Measurements from ENCODE around the gene ANKRD44.
A peak's percentile ranks its signal among the peaks of the same experiment; 100 is the strongest.

The ANKRD44 gene

GRCh38 chr2:197207598-197207997 is 103.0 kb downstream of the ANKRD44 start:
- ATAC-seq, result no peak

GRCh38 chr2:197207106-197207505 is 103.5 kb downstream of the ANKRD44 start:
- ATAC-seq, result no peak

More at GRCh38 chr2:197207598-197207997, 103.0 kb downstream of the ANKRD44 start:
- DNase-seq, result no peak

GRCh38 chr2:197205585-197206215 is 104.9 kb downstream of the ANKRD44 start:
- peak; percentile 83 for ATAC-seq
- DNase-seq, result peak; percentile 56

More at GRCh38 chr2:197207106-197207505, 103.5 kb downstream of the ANKRD44 start:
- DNase-seq, result no peak

- ATAC-seq, result no peak
- no peak for DNase-seq
Observed at GRCh38 chr2:197204519-197205250, 105.9 kb downstream of the ANKRD44 start.

- ATAC-seq, result no peak
- no peak for DNase-seq
Observed at GRCh38 chr2:197201874-197202273, 108.7 kb downstream of the ANKRD44 start.

- ATAC-seq (no peak), DNase-seq (no peak)
Observed at GRCh38 chr2:197200762-197201058, 109.9 kb downstream of the ANKRD44 start.

GRCh38 chr2:197200051-197200761 is 110.4 kb downstream of the ANKRD44 start:
- ATAC-seq (no peak), DNase-seq (no peak)

GRCh38 chr2:197198890-197199289 is 111.7 kb downstream of the ANKRD44 start:
- ATAC-seq (peak; percentile 93), DNase-seq (peak; percentile 83)

GRCh38 chr2:197197895-197198311 is 112.7 kb downstream of the ANKRD44 start:
- no peak for DNase-seq
- ATAC-seq, result no peak

- ATAC-seq (peak; percentile 33), DNase-seq (no peak)
Observed at GRCh38 chr2:197196541-197197180, 113.9 kb downstream of the ANKRD44 start.

GRCh38 chr2:197195518-197195917 is 115.1 kb downstream of the ANKRD44 start:
- DNase-seq, result no peak
- no peak for ATAC-seq

- DNase-seq (peak; percentile 48), ATAC-seq (peak; percentile 81)
Observed at GRCh38 chr2:197191940-197192322, 118.6 kb downstream of the ANKRD44 start.

- ATAC-seq, result no peak
- no peak for DNase-seq
Observed at GRCh38 chr2:197191177-197191939, 119.2 kb downstream of the ANKRD44 start.

GRCh38 chr2:197190100-197190432 is 120.5 kb downstream of the ANKRD44 start:
- ATAC-seq (no peak), DNase-seq (no peak)

GRCh38 chr2:197189426-197190099 is 121.0 kb downstream of the ANKRD44 start:
- ATAC-seq, result no peak

GRCh38 chr2:197185676-197186075 is 124.9 kb downstream of the ANKRD44 start:
- DNase-seq (no peak), ATAC-seq (no peak)

More at GRCh38 chr2:197189426-197190099, 121.0 kb downstream of the ANKRD44 start:
- DNase-seq, result no peak

GRCh38 chr2:197184959-197185586 is 125.5 kb downstream of the ANKRD44 start:
- DNase-seq (no peak), ATAC-seq (peak; percentile 67)

GRCh38 chr2:197183355-197183754 is 127.2 kb downstream of the ANKRD44 start:
- DNase-seq (no peak), ATAC-seq (peak; percentile 34)

GRCh38 chr2:197182668-197183067 is 127.9 kb downstream of the ANKRD44 start:
- DNase-seq (no peak), ATAC-seq (no peak)

GRCh38 chr2:197181491-197181890 is 129.1 kb downstream of the ANKRD44 start:
- no peak for ATAC-seq

More at GRCh38 chr2:197181491-197181890, 129.1 kb downstream of the ANKRD44 start:
- no peak for DNase-seq
